MM.1S (cell line): Measurements from ENCODE around the gene ITK.

Experiments
- EZH2 ChIP-seq: fragments of 300-600 bp; sonication (generic); optimal IDR thresholded peaks from 2 replicates; pipeline ENCODE3; 2017; ENCODE audit warnings: low read depth, mild to moderate bottlenecking, antibody characterized with exemption, low read length, mixed read lengths
- EZH2phosphoT487 ChIP-seq: fragments of 300-600 bp; sonication (generic); IDR thresholded peaks from 2 replicates; pipeline ENCODE4 v1.6.1; 2018; ENCODE audit warnings: antibody characterized with exemption, low read length
- TF ChIP-seq, protein P1 (sequence below): fragments of 300-600 bp; sonication (generic); IDR thresholded peaks from 2 replicates; pipeline ENCODE4 v1.5.1; 2016; ENCODE audit warnings: antibody characterized with exemption, low read length, mixed read lengths

DNA sequence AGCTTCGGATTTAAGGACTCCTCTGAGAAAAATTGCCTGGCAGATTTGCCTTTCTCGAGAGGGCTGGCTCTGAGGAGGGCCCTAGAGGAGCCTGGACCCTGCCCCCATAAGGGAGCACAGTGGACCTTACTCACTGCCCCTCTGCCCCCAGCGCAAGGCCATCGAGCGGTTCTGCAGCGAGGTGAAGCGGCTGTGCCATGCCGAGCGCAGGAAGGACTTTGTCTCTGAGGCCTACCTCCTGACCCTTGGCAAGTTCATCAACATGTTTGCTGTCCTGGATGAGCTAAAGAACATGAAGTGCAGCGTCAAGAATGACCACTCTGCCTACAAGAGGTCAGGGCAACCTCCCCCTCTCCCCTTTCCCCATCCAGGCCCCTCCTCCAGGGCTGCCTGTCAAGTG is 119.9 kb downstream of the ITK start:
- TF ChIP-seq, protein P1, sequence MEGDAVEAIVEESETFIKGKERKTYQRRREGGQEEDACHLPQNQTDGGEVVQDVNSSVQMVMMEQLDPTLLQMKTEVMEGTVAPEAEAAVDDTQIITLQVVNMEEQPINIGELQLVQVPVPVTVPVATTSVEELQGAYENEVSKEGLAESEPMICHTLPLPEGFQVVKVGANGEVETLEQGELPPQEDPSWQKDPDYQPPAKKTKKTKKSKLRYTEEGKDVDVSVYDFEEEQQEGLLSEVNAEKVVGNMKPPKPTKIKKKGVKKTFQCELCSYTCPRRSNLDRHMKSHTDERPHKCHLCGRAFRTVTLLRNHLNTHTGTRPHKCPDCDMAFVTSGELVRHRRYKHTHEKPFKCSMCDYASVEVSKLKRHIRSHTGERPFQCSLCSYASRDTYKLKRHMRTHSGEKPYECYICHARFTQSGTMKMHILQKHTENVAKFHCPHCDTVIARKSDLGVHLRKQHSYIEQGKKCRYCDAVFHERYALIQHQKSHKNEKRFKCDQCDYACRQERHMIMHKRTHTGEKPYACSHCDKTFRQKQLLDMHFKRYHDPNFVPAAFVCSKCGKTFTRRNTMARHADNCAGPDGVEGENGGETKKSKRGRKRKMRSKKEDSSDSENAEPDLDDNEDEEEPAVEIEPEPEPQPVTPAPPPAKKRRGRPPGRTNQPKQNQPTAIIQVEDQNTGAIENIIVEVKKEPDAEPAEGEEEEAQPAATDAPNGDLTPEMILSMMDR, result no peak
- TF ChIP-seq EZH2 (no peak), EZH2phosphoT487 (no peak)
